ENCODE results near the gene TMED1.

DNA sequence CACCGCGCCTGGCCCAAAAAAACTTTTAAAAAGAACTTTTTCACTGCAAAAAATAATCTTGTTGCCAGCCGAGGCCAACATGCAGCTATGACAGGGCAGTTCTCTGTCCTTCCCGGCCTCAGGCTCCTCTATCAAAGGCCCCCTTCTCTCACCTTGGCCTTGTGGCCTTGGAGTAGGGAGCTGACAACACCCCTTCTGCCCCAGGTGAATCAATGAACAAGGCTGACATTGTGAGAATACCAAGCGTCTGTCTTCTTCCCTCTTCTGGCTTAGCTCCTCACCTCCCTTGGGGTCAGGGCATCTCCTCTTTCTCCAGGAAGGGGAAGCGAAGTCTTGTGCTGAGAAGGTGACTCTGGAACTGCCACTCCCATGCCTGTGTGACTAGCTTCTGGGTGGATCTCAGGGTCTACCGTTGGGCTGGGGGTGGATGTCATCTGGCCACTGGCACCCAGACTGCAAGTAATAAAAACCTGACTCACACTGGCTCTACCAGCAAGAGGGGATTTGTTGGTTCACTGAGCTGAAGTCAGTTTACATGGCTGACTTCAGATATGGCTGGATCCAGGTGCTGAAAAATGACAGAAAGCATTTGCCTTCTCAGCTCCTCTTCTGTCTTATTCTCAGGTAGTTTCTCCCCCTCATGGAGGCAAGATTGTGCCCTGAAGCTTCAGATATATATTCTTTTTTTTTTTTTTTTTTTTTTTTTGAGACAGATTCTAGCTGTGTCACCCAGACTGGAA is 18.5 kb upstream of the TMED1 start:
- TF ChIP-seq EZH2phosphoT487 (IDR thresholded peaks at IDR 0.05) (no peak), CTCF (IDR thresholded peaks at IDR 0.05) (no peak), EZH2 (IDR thresholded peaks at IDR 0.05) (no peak)
